Dermis blood vessel endothelial cell (primary cell): ENCODE measurements around the gene SRP68. TPM values are rescaled to one million over a fixed set of nuclear protein-coding genes. Genes with fewer than 3 reads are reported as not detected.

ENCODE experiments used
- DNase-seq: peaks from one replicate; pipeline ENCODE4 v3.0.0; 2010
- total RNA-seq: library from RNA; depleted of rRNA; stranded (reverse); fragments of >200 nt; gene quantifications from 2 replicates; pipeline ENCODE4 v1.2.3, GENCODE V29; 2014

Gene SRP68
- total RNA-seq, 1 donor from 2014 or later = 28.2 TPM

DNA sequence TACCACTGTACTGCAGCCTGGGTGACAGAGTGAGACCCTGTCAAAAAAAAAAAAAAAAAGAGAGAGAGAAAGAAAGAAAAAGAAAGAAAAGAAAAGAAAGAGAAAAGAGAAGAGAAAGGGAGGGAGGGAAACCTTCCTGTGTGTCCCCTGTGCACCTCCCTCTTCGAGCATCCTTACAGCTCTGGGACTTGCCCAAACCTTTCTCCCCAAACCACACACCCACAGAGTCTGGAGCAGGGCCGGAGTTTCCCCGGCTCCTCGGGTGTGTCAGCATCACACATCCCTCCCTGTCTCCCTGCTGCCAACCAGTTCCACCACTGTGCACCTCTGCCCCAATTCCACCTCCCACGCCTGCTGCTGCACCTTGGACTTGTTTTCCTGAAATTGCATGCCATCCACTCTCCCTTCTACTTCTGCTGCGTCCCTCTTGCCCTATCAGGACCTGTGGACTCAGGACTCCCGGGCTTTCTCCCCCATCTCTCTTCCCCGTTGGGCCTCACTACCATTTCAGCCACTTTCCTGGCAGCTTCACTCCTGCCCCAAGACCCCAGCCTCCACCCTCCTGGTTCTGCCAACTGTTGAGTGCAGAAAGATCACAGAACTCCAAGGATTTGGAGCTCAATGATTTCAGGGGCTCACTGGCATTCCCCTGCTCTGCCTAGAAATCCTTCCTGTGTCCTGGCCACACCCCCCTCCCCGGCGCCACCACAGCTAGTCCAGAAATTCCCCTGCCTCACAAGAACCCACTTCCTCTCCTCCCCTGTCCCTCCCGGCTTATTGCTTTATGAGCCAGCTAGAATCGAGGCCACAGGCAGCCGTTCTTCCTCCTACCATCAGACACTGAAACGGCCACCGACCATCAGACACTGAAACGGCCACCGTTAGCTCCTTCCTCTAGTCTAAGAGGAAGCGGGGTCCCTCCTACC is 75.4 kb downstream of the SRP68 start:
- peak; percentile 36 for DNase-seq

DNA sequence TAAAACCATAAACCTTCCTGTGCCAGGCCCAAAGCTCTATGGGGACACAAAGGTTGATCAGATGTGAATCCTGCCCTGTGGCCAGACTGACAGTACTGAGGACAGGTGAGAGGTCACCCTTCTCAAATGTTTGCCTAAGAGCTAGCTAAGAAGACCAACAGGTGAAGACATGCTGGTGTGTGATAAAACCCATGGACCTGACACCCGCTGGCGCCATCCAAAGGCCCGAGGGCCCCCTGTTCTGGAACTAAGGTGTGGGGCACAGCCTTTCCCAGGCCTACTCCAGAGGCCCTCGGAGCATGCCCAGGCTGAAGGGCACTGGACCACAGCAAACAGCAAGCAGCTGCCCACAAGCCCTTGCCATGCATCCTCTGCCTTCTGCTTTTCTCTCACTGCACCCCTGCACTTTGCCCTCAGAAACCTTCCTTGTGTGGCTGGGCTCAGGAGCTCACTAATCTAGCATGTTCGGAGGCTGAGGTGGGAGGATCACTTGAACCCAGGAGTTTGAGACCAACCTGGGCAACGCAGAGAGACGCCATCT is 76.9 kb downstream of the SRP68 start:
- DNase-seq = no peak

DNA sequence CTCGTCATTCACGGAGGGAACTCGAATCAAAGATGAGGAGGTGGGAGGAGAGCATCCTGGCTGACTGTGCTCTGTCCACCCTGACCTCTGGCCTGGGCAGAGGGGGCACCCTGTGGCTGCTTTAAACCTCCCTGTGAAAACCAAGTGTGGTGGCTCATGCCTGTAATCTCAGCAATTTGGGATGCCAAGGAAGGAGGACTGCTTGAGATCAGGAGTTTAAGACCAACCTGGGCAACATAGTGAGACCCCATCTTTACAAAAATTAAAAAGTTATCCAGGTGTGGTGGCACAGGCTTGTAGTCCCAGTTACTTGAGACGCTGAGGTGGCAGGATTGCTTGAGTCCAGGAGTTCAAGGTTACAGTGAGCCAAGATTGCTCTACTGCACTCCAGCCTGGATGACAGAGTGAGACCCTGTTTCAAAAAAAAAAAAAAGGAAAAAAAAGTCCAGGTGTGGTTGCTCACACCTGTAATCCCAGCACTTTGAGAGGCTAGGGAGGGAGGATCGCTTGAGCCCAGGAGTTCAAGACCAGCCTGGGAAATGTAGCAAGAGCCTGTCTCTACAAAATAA is 77.4 kb downstream of the SRP68 start:
- DNase-seq = no peak

DNA sequence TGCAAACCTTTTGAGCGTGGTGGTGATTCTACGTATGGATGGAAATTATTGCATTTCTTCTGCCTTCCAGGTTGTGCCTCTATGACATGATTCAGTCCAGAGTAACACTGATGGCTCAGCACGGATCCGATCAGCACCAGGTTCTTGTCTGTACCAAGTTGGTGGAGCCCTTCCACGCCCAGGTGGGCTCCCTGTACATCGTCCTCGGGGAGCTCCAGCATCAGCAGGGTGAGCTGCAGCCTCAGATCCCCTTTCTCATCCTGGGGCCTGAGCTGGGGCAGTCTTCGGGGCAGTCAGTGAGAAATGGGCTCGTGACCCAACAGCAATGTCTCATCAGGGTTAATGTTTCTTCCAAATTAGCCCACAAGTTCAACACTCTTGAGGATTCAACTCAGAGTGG is 80.9 kb downstream of the SRP68 start:
- no peak for DNase-seq

Other genes with a start within 250 kb of the SRP68 start
- gene UNC13D, start 228.1 kb downstream of the SRP68 start, total RNA-seq = 3.2 and 3.4 TPM in 2 replicates
- gene WBP2, start 217.2 kb downstream of the SRP68 start, total RNA-seq = 19.2 and 54.3 TPM in 2 replicates
- gene TRIM47, start 193.9 kb downstream of the SRP68 start, total RNA-seq = 89.1 and 109 TPM in 2 replicates
- 42.4 and 43.1 TPM in 2 replicates for gene TRIM65, start 175.6 kb downstream of the SRP68 start, total RNA-seq
- 24.0 and 49.3 TPM in 2 replicates for gene MRPL38, start 167.6 kb downstream of the SRP68 start, total RNA-seq
- gene FBF1, start 131.5 kb downstream of the SRP68 start, total RNA-seq = 6.2 and 11.6 TPM in 2 replicates
- gene ACOX1, start 93.4 kb downstream of the SRP68 start, total RNA-seq = 68.4 and 79.8 TPM in 2 replicates
- 14.0 and 20.8 TPM in 2 replicates for gene TEN1, start 93.3 kb downstream of the SRP68 start, total RNA-seq
- 0.51 and 2.1 TPM in 2 replicates for gene CDK3, start 71.7 kb downstream of the SRP68 start, total RNA-seq
- under 0.01 and 0.05 TPM in 2 replicates for gene EVPL, start 45.2 kb downstream of the SRP68 start, total RNA-seq
- 0.19 TPM in 1 of 2 replicates, not detected in the other for gene GALR2, start 2.3 kb upstream of the SRP68 start, total RNA-seq
- not detected in 2 replicates for gene ZACN, start 6.7 kb upstream of the SRP68 start, total RNA-seq
- 102 and 114 TPM in 2 replicates for gene EXOC7, start 31.3 kb upstream of the SRP68 start, total RNA-seq
- gene FOXJ1, start 68.7 kb upstream of the SRP68 start, total RNA-seq = 0.05 TPM in 1 of 2 replicates, not detected in the other
- gene RNF157, start 168.0 kb upstream of the SRP68 start, total RNA-seq = 0.34 and 0.74 TPM in 2 replicates
- gene UBALD2, start 192.8 kb upstream of the SRP68 start, total RNA-seq = 3.2 and 10.4 TPM in 2 replicates
- gene QRICH2, start 235.8 kb upstream of the SRP68 start, total RNA-seq = 8.5 and 13.8 TPM in 2 replicates